GM23248 (cell line): ENCODE measurements around the gene PRSS56.

ENCODE experiments used
- EZH2 ChIP-seq: fragments of 200-600 bp; sonication (generic); IDR thresholded peaks from 2 replicates; pipeline ENCODE4 v1.6.1; 2018; ENCODE audit warnings: antibody characterized with exemption, mild to moderate bottlenecking; ENCODE audit not compliant: insufficient read depth, poor library complexity, severe bottlenecking
- EZH2phosphoT487 ChIP-seq: fragments of 200-600 bp; sonication (generic); IDR thresholded peaks from 2 replicates; pipeline ENCODE4 v1.6.1; 2018; ENCODE audit warnings: antibody characterized with exemption, moderate library complexity, mild to moderate bottlenecking, low read depth; ENCODE audit not compliant: insufficient read depth

DNA sequence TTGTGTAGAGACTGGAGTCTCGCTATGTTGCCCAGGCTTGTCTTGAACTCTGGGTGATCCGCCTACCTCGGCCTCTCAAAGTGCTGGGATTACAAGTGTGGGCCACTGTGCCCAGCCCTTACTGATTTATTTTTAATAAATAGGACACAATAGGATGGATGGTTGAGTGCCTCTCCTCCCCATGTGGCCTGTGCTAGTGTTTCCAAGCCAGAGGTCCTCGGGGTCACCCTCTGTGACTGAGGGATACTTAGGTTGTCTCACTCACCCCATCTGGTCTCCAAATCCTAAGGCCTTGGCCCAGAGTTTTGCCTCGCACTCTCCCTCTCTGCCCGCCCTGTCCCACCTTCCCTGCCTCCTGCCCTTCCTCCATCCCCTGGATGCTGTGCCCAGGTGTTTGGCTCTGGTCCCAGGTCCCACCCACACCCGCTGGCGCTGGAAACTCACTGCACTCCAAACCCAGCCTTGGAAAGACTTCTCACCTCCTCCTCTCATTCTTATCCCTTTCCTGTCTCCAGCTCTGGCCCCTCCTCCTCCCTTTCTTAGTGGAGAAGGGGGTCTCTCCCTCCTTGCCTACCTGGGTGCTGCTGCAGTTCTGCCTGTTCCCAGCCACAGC is 27.8 kb upstream of the PRSS56 start:
- TF ChIP-seq EZH2, result no peak
- no peak for TF ChIP-seq EZH2phosphoT487
